MV-4-11 (cell line): ENCODE data around the gene BBX.
"Not testable (repeated sequence)": the region's sequence is repeated elsewhere in the genome, so short reads cannot be mapped to it uniquely, and the experiment has no call there.

Experiments used
- DNase-seq: peaks from one replicate; lab custom pipeline; 2025; lab: John Stamatoyannopoulos, UW

The BBX gene

GRCh38 chr3:107683447-107683846 is 160.7 kb downstream of the BBX start:
- no peak for DNase-seq

- no peak for DNase-seq
These were observed 161.7 kb downstream of the BBX start for GRCh38 chr3:107684431-107684925.

DNA sequence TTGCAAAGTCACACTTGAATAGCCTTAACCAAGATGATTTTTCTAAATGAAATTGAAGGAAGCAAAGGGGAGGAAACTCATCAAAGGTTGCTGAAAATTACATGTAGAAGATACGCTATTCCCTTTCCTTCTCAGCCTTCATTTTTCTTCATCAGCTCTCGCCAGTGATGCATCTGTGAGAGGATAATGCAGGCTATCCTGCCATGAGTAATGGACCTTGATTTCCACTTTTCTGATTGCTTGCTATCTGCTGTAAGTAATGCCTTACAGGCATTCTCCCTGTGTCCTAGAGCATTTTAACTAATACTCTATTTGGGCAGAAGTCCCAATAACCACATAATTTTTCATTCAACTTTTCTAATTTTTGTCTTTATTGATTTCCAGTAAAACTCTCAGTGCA is 162.6 kb downstream of the BBX start:
- DNase-seq = no peak

DNA sequence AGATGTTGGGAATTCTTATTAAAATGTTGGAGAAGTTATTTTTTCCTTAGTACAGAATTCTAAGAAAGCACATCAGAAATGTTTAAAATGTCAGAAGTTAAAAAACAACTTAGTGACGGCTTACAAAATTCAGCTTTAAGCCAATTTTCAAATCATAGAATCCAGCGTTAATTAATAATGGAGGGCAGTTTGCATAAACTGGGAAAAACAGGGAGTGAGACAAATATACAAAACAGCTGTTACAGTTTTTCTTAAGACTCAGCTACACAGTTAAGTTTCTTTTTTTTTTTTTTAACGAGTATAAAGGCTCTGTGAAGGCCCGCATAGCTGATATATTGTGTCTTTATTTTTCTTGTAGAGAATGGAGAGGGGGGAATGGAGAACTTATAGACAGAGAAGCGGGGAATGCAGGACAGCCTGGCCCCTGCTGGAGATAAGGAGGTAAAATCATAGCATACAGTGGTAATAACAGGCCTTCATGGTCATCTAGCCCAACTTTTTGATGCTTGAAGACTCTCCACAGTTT is 164.4 kb downstream of the BBX start:
- no peak for DNase-seq

GRCh38 chr3:107689355-107689754 is 166.6 kb downstream of the BBX start:
- DNase-seq = no peak

DNA sequence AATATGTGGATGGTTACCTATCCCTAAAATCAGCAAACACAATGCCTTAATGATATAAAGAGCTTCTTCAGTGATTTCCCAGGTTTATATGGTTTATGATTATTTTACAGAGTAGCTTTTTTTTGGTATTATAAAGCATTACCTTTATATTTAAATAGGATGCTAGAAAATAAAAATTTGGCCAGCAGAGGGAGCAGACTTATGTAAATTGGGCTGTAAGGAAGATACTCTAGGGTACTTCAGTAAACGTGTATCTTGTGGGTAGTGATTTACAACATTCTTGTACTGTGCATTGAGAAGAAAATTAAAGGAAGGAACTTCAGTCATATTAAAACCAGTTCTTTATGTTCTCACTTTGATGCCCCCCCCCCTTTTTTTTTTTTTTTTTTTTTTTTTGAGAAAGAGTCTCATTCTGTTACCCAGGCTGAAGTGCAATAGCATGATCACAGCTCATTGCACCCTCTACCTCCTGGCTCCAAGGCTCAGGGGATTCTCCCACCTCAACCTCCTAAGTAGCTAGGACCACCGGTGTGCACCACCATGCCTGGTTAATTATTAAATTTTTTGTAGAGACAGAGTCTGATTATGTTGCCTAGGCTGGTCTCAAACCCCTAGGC is 167.9 kb downstream of the BBX start:
- DNase-seq = peak; percentile 64

- not testable (repeated sequence) for DNase-seq
These were observed 169.2 kb downstream of the BBX start for GRCh38 chr3:107691984-107692383.

- not testable (repeated sequence) for DNase-seq
These were observed 174.6 kb downstream of the BBX start for GRCh38 chr3:107697348-107697747.

GRCh38 chr3:107697855-107698254 is 175.1 kb downstream of the BBX start:
- DNase-seq = not testable (repeated sequence)

DNA sequence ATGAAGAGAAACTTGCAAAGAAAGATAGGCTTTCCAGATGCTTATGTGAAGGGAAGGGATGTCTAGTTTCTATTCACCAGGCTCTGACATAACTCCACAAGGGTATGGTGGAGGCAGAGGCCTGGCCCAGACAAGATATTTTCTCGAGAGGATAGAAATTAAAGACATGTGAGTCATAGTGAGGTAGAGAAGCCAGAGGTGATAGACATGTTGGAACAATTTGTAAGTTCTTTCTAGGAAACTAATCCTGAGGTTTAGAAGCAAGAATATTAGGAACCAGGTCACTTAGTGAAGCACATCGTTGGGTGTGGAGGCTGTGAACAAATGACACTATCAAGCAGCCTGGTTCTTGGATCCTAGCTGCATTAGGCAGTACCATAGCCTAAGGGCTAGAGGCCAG is 176.9 kb downstream of the BBX start:
- no peak for DNase-seq

DNA sequence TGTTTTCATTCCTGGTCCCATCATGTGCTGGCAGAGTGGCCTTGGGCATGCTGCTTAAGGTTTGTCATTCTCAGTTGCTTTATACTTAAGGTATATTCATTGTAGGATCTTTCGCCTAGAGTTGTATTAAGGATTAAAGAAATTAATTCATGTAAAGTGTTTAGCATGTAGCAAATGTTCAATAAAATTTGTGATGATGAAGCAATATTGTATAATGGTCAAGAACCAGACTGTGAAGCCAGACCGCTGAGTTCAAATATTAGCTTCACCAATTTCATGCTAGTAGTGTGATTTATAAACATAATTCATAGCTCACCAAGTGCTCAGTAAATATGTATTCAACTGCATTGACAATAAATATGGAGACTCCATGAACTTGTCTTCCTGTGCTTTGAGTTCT is 178.5 kb downstream of the BBX start:
- no peak for DNase-seq

GRCh38 chr3:107704477-107704876 is 181.7 kb downstream of the BBX start:
- no peak for DNase-seq

DNA sequence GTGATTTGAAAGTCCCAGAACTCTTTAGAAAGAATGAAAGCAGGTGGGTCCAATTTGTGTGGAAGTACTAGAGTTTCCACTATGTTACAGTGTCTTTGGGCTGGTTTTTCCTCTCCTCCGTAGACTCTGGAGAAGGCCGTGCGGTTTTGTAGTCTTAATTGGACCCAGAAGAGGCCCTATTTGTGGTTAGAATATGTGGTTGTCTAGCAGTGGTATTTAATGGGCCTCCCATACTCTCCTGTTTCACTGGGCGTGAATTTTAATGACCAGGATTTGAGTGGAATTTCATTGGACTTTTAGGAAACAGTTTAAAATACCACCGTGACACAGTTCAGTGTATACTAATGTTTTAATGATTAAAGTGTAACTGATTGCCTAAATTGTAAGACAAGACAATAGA is 182.3 kb downstream of the BBX start:
- DNase-seq = no peak

DNA sequence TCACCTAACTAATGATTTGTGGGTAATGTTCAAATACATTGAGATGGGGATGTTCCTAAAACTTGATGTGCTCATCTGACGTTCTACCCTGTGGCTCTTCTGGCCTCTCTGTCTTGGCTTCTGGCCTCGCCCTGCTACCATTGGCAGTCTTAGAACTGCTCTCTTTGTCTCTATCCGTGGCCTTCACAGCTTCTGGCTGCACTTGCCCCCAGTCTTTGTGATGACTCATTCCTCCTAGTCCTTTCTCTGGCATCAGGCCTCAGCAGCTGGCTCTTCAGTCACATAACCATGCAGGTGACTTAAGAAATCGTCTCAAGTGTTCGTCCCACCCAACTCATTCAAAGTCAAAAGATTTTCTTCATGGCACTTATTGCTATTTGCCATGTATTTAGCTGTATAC is 188.1 kb downstream of the BBX start:
- no peak for DNase-seq

- no peak for DNase-seq
These were observed 194.0 kb downstream of the BBX start for GRCh38 chr3:107716734-107717133.

- DNase-seq = no peak
These were observed 195.8 kb downstream of the BBX start for GRCh38 chr3:107718547-107718946.

- DNase-seq = no peak
These were observed 204.3 kb downstream of the BBX start for GRCh38 chr3:107727102-107727501.

DNA sequence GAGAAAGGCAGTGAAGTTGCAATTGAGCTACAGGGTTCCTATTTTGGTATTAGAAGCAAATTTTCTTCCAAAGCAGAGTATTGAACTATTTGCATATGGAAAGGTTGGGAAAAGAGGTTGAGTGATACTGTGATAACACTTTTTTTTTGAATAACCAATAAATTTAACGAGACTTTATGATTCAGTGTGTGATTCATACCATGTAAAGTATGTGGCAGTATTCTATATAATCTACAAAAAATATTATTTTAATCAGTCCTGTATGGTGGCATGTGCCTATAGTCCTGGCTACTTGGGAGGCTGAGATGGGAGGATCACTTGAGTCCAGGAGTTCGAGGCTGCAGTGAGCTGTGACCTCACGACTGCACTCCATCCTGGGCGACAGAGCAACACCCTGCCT is 206.9 kb downstream of the BBX start:
- DNase-seq = no peak

DNA sequence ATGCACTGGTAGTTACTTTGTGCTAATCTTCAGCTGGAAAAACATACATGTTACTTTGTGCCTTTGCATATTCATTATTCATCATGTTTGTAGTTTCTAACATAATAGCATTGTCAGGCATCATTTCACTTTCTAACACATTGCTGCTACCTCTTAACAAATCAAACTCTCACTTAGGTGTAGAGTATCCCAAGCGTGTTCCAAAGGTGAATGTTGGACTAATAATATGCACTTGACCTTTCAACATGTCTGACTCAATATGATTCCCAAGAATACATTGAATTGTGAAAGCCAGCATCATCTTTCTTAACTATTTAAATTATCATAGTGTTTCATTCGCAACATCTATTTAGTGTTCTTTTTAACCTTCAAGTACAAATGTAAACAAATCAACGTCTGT is 211.6 kb downstream of the BBX start:
- DNase-seq = no peak

DNA sequence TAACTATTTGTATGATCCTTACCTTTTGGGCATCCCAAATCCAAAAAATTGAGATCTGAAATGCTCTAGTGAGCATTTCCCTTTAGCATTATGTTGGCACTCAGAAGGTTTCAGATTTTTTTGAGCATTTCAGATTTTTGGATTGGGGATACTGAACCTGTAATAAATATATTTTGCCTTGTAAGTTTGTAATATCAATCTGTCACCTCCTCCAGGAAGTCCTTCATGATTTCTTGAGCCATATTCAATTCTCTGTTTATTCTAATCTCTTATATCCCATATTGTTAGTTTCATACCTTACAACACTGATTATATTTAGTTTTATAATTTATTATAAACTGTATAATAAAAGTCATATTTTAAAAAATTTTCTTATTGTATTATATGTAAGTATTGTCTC is 215.2 kb downstream of the BBX start:
- DNase-seq = no peak

DNA sequence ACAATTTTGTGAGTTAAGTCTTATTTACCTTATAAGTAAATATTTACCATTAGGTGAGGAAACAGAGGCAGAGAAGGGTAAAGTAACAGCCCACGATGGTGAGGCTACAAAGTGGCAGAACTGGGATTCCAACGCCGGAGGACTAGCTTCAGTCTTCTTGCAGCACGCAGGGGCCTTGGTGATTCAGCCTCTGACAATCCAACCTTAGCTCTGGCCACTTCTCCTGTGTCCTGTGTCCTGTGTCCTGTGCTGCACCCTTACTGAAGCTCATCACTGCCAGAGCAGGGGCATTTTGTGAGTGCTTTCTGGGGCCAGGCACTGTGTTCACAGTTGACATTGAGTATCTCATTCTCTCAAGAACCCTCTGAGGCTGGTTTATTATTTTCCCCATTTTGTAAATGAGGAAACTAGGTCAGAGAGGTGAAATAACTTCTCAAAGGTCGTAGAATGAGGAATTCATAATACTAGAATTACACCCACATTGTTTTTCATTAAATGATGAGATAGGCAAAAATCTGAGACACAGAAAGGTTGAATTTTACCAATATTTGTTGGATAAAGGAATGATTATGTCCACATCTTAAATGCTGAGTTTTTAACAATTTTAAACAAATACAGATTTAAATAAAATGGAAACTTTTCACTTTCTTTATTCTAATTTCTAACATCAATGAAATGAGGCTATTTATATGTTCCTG is 215.9 kb downstream of the BBX start:
- no peak for DNase-seq

DNA sequence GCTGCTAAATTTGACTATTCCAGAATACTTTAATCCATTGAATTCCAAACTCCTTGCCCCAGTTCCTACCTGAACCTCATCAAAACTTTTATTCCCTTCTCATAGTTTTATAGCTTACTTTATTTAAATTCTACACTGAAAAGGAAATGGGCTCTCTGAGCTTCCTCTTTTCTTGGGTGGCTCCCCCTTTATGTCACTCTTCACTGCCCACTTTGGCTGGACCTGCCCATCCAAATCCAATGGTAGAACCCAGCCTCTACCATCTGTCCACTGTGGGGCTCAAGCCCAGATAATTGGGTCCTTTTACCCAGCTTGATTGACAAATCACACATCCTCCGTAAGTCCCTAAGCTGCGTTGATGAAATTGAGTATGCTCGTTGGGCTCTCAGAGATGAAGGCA is 216.5 kb downstream of the BBX start:
- DNase-seq = no peak
